Limb (tissue), 2 donors: ENCODE measurements around the gene CAMK2N2.
"Not testable (repeated sequence)": the region's sequence is repeated elsewhere in the genome, so short reads cannot be mapped to it uniquely, and the experiment has no call there.

Experiments
- DNase-seq, 2 donors: peaks; one replicate each; pipeline ENCODE4 v3.0.0-alpha.2; 2016; ENCODE audit errors: extremely low spot score in 2 of 2

Gene CAMK2N2

DNA sequence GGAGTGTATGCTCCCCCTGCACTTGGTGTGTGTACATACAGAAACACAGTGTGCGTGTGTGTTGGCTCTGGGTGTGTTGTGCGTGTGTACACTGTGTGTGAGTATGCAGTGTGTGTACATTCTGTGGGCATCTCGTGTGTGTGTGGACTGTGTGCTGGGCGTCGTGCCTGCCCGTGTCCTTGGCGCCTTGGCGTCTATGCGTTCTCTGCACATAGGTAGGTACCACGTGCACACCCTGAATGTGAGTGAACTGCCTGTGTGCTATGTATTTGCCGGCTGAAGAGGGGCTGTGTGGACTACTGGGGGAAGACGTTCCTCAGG, 14.0 kb upstream of the CAMK2N2 start:
- DNase-seq, result no peak

GRCh38 chr3:184272269-184272668, 10.9 kb upstream of the CAMK2N2 start:
- no peak for DNase-seq

GRCh38 chr3:184267249-184267648, 5.9 kb upstream of the CAMK2N2 start:
- DNase-seq, result not testable (repeated sequence)

DNA sequence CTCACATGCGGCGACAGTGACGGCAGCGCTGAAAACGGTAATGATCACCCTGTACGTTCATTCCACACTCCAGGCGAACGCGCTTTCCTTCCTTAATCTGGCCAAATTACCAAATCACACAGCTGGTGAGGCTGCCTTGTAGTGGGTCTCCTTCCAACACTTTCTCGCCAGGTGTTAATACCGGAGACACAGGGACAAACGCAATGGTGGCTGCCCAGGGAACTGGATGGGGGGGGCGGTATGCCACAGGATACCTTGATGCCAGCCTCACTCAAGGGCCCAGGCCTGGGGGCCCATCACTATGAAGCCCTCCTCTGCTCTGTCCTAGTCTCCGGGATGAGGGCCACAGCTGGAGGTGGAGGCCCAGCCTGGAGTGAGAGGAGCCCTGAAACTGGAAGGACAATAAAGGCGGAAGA, 1.4 kb upstream of the CAMK2N2 start:
- no peak for DNase-seq

- peak in 1 of 2 donors; percentile 51 for DNase-seq
These were observed 756 bp upstream of the CAMK2N2 start for GRCh38 chr3:184261854-184262763.

DNA sequence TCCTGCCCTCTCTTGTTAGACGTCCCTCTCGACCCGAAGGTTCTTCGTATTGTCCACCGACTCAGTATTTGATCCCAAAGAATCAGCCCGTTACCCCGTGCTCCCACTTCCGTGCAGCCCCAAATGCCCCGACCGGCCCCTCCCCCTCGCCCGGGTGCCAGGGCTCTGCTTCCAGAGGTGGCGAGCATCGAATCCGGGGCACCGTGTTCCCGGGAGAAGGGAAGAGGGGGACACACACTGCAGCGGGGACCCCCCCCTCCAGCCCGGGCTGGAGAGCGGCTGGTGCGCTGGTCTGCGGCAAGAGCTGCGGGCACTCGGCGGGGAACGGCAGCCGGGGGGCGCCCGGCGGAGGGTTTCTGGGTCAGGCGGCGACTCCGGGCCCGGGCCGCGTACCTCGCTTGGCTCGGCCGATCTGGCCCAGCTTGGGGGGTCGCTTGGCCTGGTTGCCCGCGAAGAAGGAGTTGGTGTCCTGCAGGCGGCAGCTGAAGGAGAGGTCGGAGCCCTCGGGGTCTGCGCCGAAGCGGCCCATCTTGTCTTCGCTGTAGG, 556 bp downstream of the CAMK2N2 start:
- DNase-seq, result peak in 1 of 2 donors; percentile 50

GRCh38 chr3:184259878-184260723, 1.3 kb downstream of the CAMK2N2 start:
- peak in 1 of 2 donors; percentile 73 for DNase-seq

DNA sequence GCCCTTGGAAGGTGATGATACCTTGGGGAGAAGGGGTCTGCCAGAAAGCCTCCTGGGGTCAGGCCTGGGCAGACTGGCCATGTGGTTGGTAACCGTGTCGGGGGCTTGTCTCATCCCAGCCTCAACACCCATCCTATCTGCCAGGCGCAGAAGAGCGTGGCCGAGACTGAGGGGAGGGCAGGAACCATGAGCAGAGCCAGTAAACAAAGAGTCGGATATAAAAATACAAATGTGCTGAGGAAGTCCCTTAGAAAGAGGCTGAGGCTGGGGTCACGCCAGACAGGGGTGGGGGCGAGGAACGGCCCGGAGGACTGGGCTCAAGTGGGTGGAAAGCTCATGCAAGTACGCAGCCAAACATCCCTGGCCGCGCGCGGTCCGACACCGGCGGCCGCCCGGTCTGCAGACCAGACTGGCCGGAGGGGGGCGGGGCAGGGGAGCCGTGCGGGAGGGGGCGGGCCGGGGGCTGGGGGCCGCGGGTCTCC, 1.9 kb downstream of the CAMK2N2 start:
- no peak for DNase-seq

DNA sequence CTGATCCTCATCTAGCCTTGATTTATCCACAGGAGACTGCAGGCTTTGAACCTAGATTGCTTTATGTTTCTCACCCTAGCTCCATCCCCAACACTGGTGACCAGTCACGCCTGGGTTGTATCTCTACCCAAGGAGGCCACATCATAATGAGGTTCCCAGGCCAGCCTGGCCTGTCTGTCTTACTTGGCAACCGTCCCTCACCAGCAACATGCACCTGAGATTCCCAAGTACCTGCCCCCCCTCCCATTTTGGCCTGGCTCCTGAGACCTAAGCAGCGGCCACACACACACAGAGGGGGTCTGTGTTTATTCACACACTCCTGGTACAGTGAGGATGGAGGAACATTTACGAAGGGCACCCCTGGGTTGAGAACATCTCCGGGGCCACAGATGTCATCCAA, 2.4 kb downstream of the CAMK2N2 start:
- no peak for DNase-seq

GRCh38 chr3:184257083-184257915, 4.1 kb downstream of the CAMK2N2 start:
- no peak for DNase-seq

GRCh38 chr3:184255291-184256039, 5.9 kb downstream of the CAMK2N2 start:
- no peak for DNase-seq

- peak; percentile 60 to 81 for DNase-seq
These were observed 11.1 kb downstream of the CAMK2N2 start for GRCh38 chr3:184250167-184250828.

- DNase-seq, result peak; percentile 94 to 96
These were observed 11.8 kb downstream of the CAMK2N2 start, which contains the start of gene EEF1AKMT4 for GRCh38 chr3:184249412-184250166. Gene EEF1AKMT4, plus strand, starts transcription at chr3:184249672. Its CDS starts 23 bp downstream, at chr3:184249695.

GRCh38 chr3:184248454-184249411, 12.6 kb downstream of the CAMK2N2 start, which contains the start of gene ALG3:
Gene ALG3, minus strand, starts transcription at chr3:184248962. Its CDS starts 22 bp downstream, at chr3:184248940.
- DNase-seq, result peak; percentile 79 to 93

GRCh38 chr3:184242297-184242685, 19.1 kb downstream of the CAMK2N2 start:
- DNase-seq, result no peak

GRCh38 chr3:184241447-184242296, 19.7 kb downstream of the CAMK2N2 start:
- no peak for DNase-seq

DNA sequence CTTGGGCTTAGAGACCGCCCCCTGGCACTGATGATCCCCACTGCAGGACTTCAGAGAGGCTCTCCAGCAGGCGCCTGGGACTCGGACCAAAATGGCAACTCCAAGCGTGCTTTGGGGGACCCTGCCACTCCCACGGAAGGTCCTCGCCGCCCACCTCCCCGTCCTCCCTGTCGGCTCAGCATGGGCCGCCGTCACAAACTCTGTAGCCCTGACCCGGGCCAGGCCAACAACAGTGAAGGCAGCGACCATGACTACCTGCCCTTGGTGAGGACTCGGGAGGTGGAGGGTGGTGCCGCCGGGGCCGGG, 20.3 kb downstream of the CAMK2N2 start:
- no peak for DNase-seq
